ENCODE measurements around the gene PPP2R2C. TPM values are rescaled to one million over a fixed set of nuclear protein-coding genes. Genes with fewer than 3 reads are reported as not detected.

PPP2R2C gene
- total RNA-seq, 3 donors from 2014 or later = not detected

- no peak overlapping the region for H3K4me3 Mint-ChIP-seq
- no peaks in the 10 kb centered on the region for H3K9me3 Mint-ChIP-seq
- H3K36me3 Mint-ChIP-seq (ENCODE audit: insufficient read depth) = no peaks in the 10 kb centered on the region
- peaks cover 14% of the 10 kb centered on the region for H3K27me3 Mint-ChIP-seq (ENCODE audit: low read depth)
- DNase-seq (no peak), ATAC-seq (no peak)
- no peaks in the 10 kb centered on the region for H3K4me1 Mint-ChIP-seq (ENCODE audit: low read depth)
These were observed 81.1 kb downstream of the PPP2R2C start for GRCh38 chr4:6391186-6391851.

GRCh38 chr4:6390356-6390755, 82.1 kb downstream of the PPP2R2C start:
- no peaks in the 10 kb centered on the region for H3K36me3 Mint-ChIP-seq (ENCODE audit: insufficient read depth)
- ATAC-seq (no peak), DNase-seq (no peak)
- no peaks in the 10 kb centered on the region for H3K9me3 Mint-ChIP-seq
- H3K4me1 Mint-ChIP-seq (ENCODE audit: low read depth) = no peaks in the 10 kb centered on the region
- no peak overlapping the region for H3K4me3 Mint-ChIP-seq
- H3K27me3 Mint-ChIP-seq (ENCODE audit: low read depth) = peaks cover 14% of the 10 kb centered on the region

- Mint-ChIP-seq H3K9me3 (no peaks in the 10 kb centered on the region), H3K4me3 (no peak overlapping the region), H3K27me3 (ENCODE audit: low read depth) (peaks cover 12% of the 10 kb centered on the region), H3K36me3 (ENCODE audit: insufficient read depth) (no peaks in the 10 kb centered on the region), H3K4me1 (ENCODE audit: low read depth) (no peaks in the 10 kb centered on the region)
- ATAC-seq = no peak
- no peak for DNase-seq
These were observed 83.1 kb downstream of the PPP2R2C start for GRCh38 chr4:6389142-6389825.

- peaks cover 17% of the 10 kb centered on the region for H3K27me3 Mint-ChIP-seq (ENCODE audit: low read depth)
- H3K4me3 Mint-ChIP-seq = no peak overlapping the region
- no peaks in the 10 kb centered on the region for H3K4me1 Mint-ChIP-seq (ENCODE audit: low read depth)
- H3K9me3 Mint-ChIP-seq = no peaks in the 10 kb centered on the region
- no peak for DNase-seq
- no peaks in the 10 kb centered on the region for H3K36me3 Mint-ChIP-seq (ENCODE audit: insufficient read depth)
- ATAC-seq = no peak
These were observed 83.7 kb downstream of the PPP2R2C start for GRCh38 chr4:6388713-6389112.

GRCh38 chr4:6387946-6388345, 84.5 kb downstream of the PPP2R2C start:
- H3K36me3 Mint-ChIP-seq (ENCODE audit: insufficient read depth) = no peaks in the 10 kb centered on the region
- H3K4me1 Mint-ChIP-seq (ENCODE audit: low read depth) = no peaks in the 10 kb centered on the region
- DNase-seq (no peak), ATAC-seq (no peak)
- no peak overlapping the region for H3K4me3 Mint-ChIP-seq
- no peaks in the 10 kb centered on the region for H3K9me3 Mint-ChIP-seq
- H3K27me3 Mint-ChIP-seq (ENCODE audit: low read depth) = peaks cover 22% of the 10 kb centered on the region

- no peaks in the 10 kb centered on the region for H3K36me3 Mint-ChIP-seq (ENCODE audit: insufficient read depth)
- peaks cover 30% of the 10 kb centered on the region for H3K27me3 Mint-ChIP-seq (ENCODE audit: low read depth)
- H3K9me3 Mint-ChIP-seq = no peaks in the 10 kb centered on the region
- no peaks in the 10 kb centered on the region for H3K4me1 Mint-ChIP-seq (ENCODE audit: low read depth)
- H3K4me3 Mint-ChIP-seq = no peak overlapping the region
- no peak for ATAC-seq
- DNase-seq = no peak
These were observed 86.3 kb downstream of the PPP2R2C start for GRCh38 chr4:6386091-6386490.

GRCh38 chr4:6385288-6385687, 87.1 kb downstream of the PPP2R2C start:
- DNase-seq (no peak), ATAC-seq (no peak)
- H3K4me3 Mint-ChIP-seq = no peak overlapping the region
- no peaks in the 10 kb centered on the region for H3K36me3 Mint-ChIP-seq (ENCODE audit: insufficient read depth)
- no peaks in the 10 kb centered on the region for H3K9me3 Mint-ChIP-seq
- no peaks in the 10 kb centered on the region for H3K4me1 Mint-ChIP-seq (ENCODE audit: low read depth)
- H3K27me3 Mint-ChIP-seq (ENCODE audit: low read depth) = peaks cover 29% of the 10 kb centered on the region

GRCh38 chr4:6384541-6384940, 87.9 kb downstream of the PPP2R2C start:
- no peak overlapping the region for H3K4me3 Mint-ChIP-seq
- H3K27me3 Mint-ChIP-seq (ENCODE audit: low read depth) = peaks cover 33% of the 10 kb centered on the region
- ATAC-seq (no peak), DNase-seq (no peak)
- no peaks in the 10 kb centered on the region for H3K9me3 Mint-ChIP-seq
- no peaks in the 10 kb centered on the region for H3K36me3 Mint-ChIP-seq (ENCODE audit: insufficient read depth)
- no peaks in the 10 kb centered on the region for H3K4me1 Mint-ChIP-seq (ENCODE audit: low read depth)

GRCh38 chr4:6383929-6384328, 88.5 kb downstream of the PPP2R2C start:
- H3K27me3 Mint-ChIP-seq (ENCODE audit: low read depth) = peaks cover 28% of the 10 kb centered on the region
- no peaks in the 10 kb centered on the region for H3K4me1 Mint-ChIP-seq (ENCODE audit: low read depth)

GRCh38 chr4:6383009-6383404, 89.4 kb downstream of the PPP2R2C start:
- ATAC-seq (no peak), DNase-seq (no peak)
- Mint-ChIP-seq H3K36me3 (ENCODE audit: insufficient read depth) (no peaks in the 10 kb centered on the region), H3K4me3 (no peak overlapping the region), H3K27me3 (ENCODE audit: low read depth) (peaks cover 28% of the 10 kb centered on the region), H3K9me3 (no peaks in the 10 kb centered on the region), H3K4me1 (ENCODE audit: low read depth) (no peaks in the 10 kb centered on the region)

More at GRCh38 chr4:6383929-6384328, 88.5 kb downstream of the PPP2R2C start:
- no peaks in the 10 kb centered on the region for H3K36me3 Mint-ChIP-seq (ENCODE audit: insufficient read depth)
- no peak for DNase-seq
- no peak overlapping the region for H3K4me3 Mint-ChIP-seq
- H3K9me3 Mint-ChIP-seq = no peaks in the 10 kb centered on the region
- ATAC-seq = no peak

- ATAC-seq (no peak), DNase-seq (no peak)
- Mint-ChIP-seq H3K36me3 (ENCODE audit: insufficient read depth) (no peaks in the 10 kb centered on the region), H3K4me1 (ENCODE audit: low read depth) (no peaks in the 10 kb centered on the region), H3K9me3 (no peaks in the 10 kb centered on the region), H3K4me3 (no peak overlapping the region), H3K27me3 (ENCODE audit: low read depth) (peaks cover 26% of the 10 kb centered on the region)
These were observed 90.8 kb downstream of the PPP2R2C start for GRCh38 chr4:6381571-6382123.

- peaks cover 26% of the 10 kb centered on the region for H3K27me3 Mint-ChIP-seq (ENCODE audit: low read depth)
- no peaks in the 10 kb centered on the region for H3K9me3 Mint-ChIP-seq
- H3K36me3 Mint-ChIP-seq (ENCODE audit: insufficient read depth) = no peaks in the 10 kb centered on the region
- ATAC-seq = no peak
- DNase-seq = no peak
- no peak overlapping the region for H3K4me3 Mint-ChIP-seq
- H3K4me1 Mint-ChIP-seq (ENCODE audit: low read depth) = no peaks in the 10 kb centered on the region
These were observed 91.5 kb downstream of the PPP2R2C start for GRCh38 chr4:6380746-6381410.

GRCh38 chr4:6379767-6380745, 92.4 kb downstream of the PPP2R2C start:
- ATAC-seq = no peak

More at GRCh38 chr4:6379767-6380745, 92.4 kb downstream of the PPP2R2C start:
- Mint-ChIP-seq H3K4me3 (no peak overlapping the region), H3K9me3 (no peaks in the 10 kb centered on the region), H3K4me1 (ENCODE audit: low read depth) (no peaks in the 10 kb centered on the region), H3K36me3 (ENCODE audit: insufficient read depth) (no peaks in the 10 kb centered on the region), H3K27me3 (ENCODE audit: low read depth) (peaks cover 26% of the 10 kb centered on the region)
- no peak for DNase-seq

Measured in activated T-cell treated with anti-CD3 and anti-CD28 coated beads, Interleukin-2, amount 50 U/mL, for 4 hours (primary cell).